ENCODE measurements around the gene LRRC47.

Gene LRRC47

DNA sequence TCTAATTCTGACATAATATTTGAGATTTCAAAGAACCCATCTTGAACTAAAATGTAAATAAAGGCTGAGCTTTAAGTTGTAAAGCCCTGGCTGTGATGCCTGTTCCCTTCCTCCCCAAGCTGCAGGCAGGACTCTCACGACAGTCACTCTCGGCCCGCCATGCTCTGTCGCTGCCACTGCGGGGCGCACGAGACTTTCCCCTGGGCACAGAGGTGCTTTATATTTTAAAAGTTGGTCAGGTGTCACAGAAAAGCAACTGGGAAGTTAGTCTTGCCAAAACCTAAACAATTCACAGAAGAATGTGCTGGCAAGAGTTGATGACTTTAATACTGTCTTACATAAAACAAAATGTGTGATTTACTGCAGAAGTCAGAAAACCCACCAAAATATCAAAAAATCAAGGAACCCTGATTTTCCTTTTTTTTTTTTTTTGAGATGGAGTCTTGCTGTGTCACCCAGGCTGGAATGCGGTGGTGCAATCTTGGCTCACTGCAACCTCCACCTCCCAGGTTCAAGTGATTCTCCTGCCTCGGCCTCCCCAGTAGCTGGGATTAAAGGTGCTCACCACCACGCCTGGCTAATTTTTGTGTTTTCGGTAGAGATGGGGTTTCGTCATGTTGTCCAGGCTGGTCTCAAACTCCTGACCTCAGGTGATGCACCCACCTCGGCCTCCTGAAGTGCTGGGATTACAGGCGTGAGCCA is 10.7 kb downstream of the LRRC47 start:
- H3K4me3 ChIP-seq (ENCODE audit: low read depth, low read length): no peak overlapping the region
- H3K27me3 ChIP-seq: no peaks in the 10 kb centered on the region
- no peak for DNase-seq
- TF ChIP-seq, protein P1, sequence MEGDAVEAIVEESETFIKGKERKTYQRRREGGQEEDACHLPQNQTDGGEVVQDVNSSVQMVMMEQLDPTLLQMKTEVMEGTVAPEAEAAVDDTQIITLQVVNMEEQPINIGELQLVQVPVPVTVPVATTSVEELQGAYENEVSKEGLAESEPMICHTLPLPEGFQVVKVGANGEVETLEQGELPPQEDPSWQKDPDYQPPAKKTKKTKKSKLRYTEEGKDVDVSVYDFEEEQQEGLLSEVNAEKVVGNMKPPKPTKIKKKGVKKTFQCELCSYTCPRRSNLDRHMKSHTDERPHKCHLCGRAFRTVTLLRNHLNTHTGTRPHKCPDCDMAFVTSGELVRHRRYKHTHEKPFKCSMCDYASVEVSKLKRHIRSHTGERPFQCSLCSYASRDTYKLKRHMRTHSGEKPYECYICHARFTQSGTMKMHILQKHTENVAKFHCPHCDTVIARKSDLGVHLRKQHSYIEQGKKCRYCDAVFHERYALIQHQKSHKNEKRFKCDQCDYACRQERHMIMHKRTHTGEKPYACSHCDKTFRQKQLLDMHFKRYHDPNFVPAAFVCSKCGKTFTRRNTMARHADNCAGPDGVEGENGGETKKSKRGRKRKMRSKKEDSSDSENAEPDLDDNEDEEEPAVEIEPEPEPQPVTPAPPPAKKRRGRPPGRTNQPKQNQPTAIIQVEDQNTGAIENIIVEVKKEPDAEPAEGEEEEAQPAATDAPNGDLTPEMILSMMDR (IDR thresholded peaks at IDR 0.05; ENCODE audit: low read depth, low read length): peak; percentile 13; the same call in 1 of the 2 replicates
- no peaks in the 10 kb centered on the region for H3K9me3 ChIP-seq
- H3K4me1 ChIP-seq: no peaks in the 10 kb centered on the region
- peaks cover 3% of the 10 kb centered on the region for H3K36me3 ChIP-seq

DNA sequence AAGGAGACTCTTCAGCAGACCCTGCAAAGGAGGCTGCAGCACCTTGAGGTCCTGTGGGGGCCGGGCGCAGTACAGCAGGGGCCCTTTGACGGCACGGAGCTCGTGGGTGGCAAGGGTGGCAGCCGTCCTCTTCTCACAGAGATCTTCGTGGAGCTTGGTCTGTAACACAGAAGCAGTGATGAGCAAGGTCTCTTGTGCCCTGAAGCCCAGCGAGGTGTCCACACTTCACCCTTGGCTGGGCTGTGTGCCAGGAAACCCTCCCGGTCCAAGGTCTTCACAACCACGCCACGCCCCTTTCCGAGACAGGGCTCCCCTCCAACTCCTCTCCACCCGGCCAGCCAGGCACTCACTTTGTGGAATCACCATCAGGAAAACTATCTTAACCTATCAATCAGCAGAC is 11.3 kb downstream of the LRRC47 start:
- Histone ChIP-seq H3K27me3 (no peaks in the 10 kb centered on the region), H3K4me3 (ENCODE audit: low read depth, low read length) (no peak overlapping the region), H3K36me3 (peaks cover 3% of the 10 kb centered on the region), H3K4me1 (no peaks in the 10 kb centered on the region), H3K9me3 (no peaks in the 10 kb centered on the region)
- DNase-seq: no peak
- TF ChIP-seq, protein P1 (IDR thresholded peaks at IDR 0.05; ENCODE audit: low read depth, low read length): no peak

DNA sequence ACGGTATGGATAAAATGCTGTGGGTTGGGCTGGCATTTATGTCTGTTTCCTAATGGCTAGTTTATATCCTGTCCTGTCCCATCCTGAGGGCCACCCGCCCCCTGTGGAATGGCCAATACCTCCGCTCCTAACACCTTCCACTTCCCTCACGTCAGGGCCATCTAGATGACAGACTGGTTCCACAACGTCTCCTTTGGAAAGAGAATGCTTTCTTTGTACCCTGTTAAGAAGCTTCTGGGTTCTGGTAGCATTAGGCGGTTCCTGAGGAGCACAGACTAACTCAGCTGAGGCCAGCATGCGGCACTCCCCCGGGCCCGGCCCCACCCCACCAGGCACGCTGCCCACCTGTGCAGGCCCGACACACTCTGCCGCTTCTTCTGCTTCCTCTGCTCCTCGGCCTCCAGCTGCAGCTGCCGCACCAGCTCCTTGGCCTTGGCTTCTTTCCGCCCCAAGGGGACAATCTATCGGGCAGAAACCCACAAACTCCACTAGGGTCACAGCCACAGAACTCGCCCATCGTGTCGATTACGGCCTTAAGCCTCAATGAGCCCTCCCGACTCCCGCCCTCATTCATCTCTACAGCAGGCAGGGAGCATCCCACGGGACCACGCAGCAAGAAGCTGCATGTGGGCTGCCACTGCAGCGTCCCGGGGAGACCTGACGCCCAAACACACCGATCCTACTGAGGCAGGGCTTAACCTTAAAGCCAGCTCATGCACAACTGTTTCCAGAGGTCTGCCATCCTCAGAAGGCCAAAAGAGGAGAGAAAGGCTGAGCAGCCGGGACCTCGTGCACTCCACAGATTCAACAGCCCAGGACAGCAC is 12.4 kb downstream of the LRRC47 start:
- no peaks in the 10 kb centered on the region for H3K27me3 ChIP-seq
- no peak for DNase-seq
- H3K9me3 ChIP-seq: no peaks in the 10 kb centered on the region
- peaks cover 3% of the 10 kb centered on the region for H3K36me3 ChIP-seq
- no peak overlapping the region for H3K4me3 ChIP-seq (ENCODE audit: low read depth, low read length)
- H3K4me1 ChIP-seq: no peaks in the 10 kb centered on the region
- TF ChIP-seq, protein P1 (IDR thresholded peaks at IDR 0.05; ENCODE audit: low read depth, low read length): no peak

DNA sequence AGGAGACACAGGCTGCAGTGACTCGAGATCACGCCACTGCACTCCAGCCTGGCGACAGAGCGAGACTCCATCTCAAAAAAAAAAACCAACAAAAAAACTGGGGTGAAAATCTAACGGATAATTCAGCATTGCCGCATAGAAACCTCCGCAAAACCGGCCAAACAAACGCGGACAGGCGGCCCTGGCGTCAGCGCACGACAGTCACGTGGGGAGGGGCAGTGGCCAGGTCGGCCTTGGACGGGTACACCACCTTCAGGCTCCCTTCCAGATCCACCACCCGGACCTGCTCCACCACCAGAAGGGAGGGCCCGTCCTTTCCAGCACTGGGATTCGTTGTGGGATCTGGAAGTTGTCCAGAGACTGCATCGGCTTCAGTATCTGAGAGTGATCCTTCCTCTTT is 15.4 kb downstream of the LRRC47 start:
- TF ChIP-seq, protein P1 (IDR thresholded peaks at IDR 0.05; ENCODE audit: low read depth, low read length): no peak
- peaks cover 3% of the 10 kb centered on the region; the same call in 1 of the 2 replicates for H3K36me3 ChIP-seq
- no peaks in the 10 kb centered on the region for H3K9me3 ChIP-seq
- no peaks in the 10 kb centered on the region for H3K27me3 ChIP-seq
- no peak for DNase-seq
- peaks cover 5% of the 10 kb centered on the region; the same call in 1 of the 2 replicates for H3K4me1 ChIP-seq
- H3K4me3 ChIP-seq (ENCODE audit: low read depth, low read length): no peak overlapping the region

DNA sequence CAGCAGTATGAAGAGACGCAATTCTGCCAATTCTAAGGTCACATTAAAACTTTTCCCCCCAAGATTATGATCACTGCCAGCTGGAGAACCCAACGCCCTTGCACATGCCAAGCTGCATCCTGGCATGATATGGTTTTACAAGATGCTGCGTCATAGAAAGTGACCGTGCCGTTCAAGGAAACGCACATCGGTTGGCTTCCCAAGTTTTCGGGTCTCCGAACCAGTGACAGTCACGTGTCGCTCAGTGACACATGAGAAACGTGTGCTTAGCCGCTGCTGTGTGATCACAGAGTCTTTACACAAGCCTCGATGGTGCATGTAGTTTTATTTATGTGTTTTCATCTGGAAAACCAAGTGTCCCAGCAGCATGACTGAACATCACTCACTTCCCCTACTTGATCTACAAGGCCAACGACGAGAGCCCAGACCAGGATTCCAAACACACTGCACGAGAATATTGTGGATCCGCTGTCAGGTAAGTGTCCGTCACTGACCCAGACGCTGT is 16.3 kb downstream of the LRRC47 start:
- TF ChIP-seq, protein P1 (IDR thresholded peaks at IDR 0.05; ENCODE audit: low read depth, low read length): no peak
- Histone ChIP-seq H3K36me3 (peaks cover 3% of the 10 kb centered on the region; the same call in 1 of the 2 replicates), H3K4me3 (ENCODE audit: low read depth, low read length) (no peak overlapping the region), H3K27me3 (no peaks in the 10 kb centered on the region), H3K4me1 (peaks cover 13% of the 10 kb centered on the region; the same call in 1 of the 2 replicates), H3K9me3 (no peaks in the 10 kb centered on the region)
- DNase-seq: no peak
